HepG2 (cell line): ENCODE results near the gene FAM53B. TPM values are rescaled to one million over a fixed set of nuclear protein-coding genes. Genes with fewer than 3 reads are reported as not detected.

Source experiments
- ATAC-seq: fragments of 200-7000 bp; cut with Tn5 transposase; 3 replicates; pipeline ENCODE4 v1.9.1; 2020; ENCODE audit warnings: mild to moderate bottlenecking, moderate library complexity
- BruUV-seq: library from RNA; stranded (reverse); fragments of 400-500 nt; replicated peaks from 2 replicates; lab custom pipeline; 2021; lab: Mats Ljungman, UMichigan
- CTCF ChIA-PET: fragments of 300-600 bp; formaldehyde crosslinking; extraction: SDS; loops from one replicate; lab custom pipeline; 2021; ENCODE audit warnings: low total read pairs, inconsistent platforms, low intra/inter-chr PET ratio; lab: Yijun Ruan, JAX
- POLR2A ChIA-PET: fragments of 350-600 bp; sonication (Branson Sonifier 250); formaldehyde crosslinking; loops from one replicate; lab custom pipeline; 2020; ENCODE audit warnings: antibody characterized with exemption, inconsistent platforms; lab: Yijun Ruan, JAX
- DNase-seq: peaks from one replicate; pipeline ENCODE4 v3.0.0-alpha.2; 2015; ENCODE audit warnings: low spot score
- FAIRE-seq: peaks from 3 replicates; lab custom pipeline; 2011; peaks lifted over from hg19 to GRCh38; lab: Jason Lieb, UNC
- H2AFZ ChIP-seq: one replicate; pipeline ENCODE4 v1.6.1; 2011; ENCODE audit warnings: low read length, inconsistent platforms
- H3K27ac ChIP-seq: fragments of 300-600 bp; 3 replicates; pipeline ENCODE4 v1.8.0; 2011; ENCODE audit warnings: mixed run types, mild to moderate bottlenecking, mixed read lengths, low read length, inconsistent platforms; ENCODE audit not compliant: insufficient read depth; ENCODE audit errors: extremely low read length
- H3K27me3 ChIP-seq, 2 experiments: fragments of 200-600 bp in 1 of 2; 2 replicates in 1 of 2; 3 replicates in 1 of 2; pipeline versions ENCODE4 v1.6.0 to v1.8.0; 2011; ENCODE audit warnings: low read length in 2 of 2, mild to moderate bottlenecking in 2 of 2, moderate library complexity in 2 of 2, inconsistent platforms in 1 of 2; ENCODE audit not compliant: insufficient read depth in 2 of 2, control insufficient read depth in 1 of 2
- H3K36me3 ChIP-seq, 2 experiments: fragments of 200-600 bp in 1 of 2; replicated peaks in 1 of 2; 2 replicates in 1 of 2; 3 replicates in 1 of 2; pipeline versions ENCODE4 v1.5.1 to v1.8.0; 2011; ENCODE audit warnings: low read length in 2 of 2, inconsistent platforms in 1 of 2; ENCODE audit not compliant: insufficient read depth in 2 of 2, control insufficient read depth in 1 of 2
- H3K4me1 ChIP-seq: 2 replicates; pipeline ENCODE4 v1.5.1; 2012; ENCODE audit warnings: low read length, inconsistent platforms; ENCODE audit not compliant: insufficient read depth
- H3K4me2 ChIP-seq: 2 replicates; pipeline ENCODE4 v1.6.0; 2011; ENCODE audit warnings: low read depth, low read length, inconsistent platforms
- H3K4me3 ChIP-seq, 3 experiments: fragments of 200-600 bp in 1 of 3; sonication (generic), shearing (Covaris generic) in 1 of 3; replicated peaks in 1 of 3; 2 replicates each; pipeline ENCODE4 v1.5.1; 2011 to 2016; ENCODE audit warnings: low read length in 3 of 3, inconsistent platforms in 2 of 3, low read depth in 2 of 3, mild to moderate bottlenecking in 2 of 3, control low read depth in 1 of 3, mixed read lengths in 1 of 3; ENCODE audit not compliant: insufficient read depth in 1 of 3
- H3K79me2 ChIP-seq: one replicate; pipeline ENCODE4 v1.6.1; 2011; ENCODE audit warnings: low read length, inconsistent platforms; ENCODE audit not compliant: insufficient read depth
- H3K9ac ChIP-seq: 2 replicates; pipeline ENCODE4 v1.6.0; 2011; ENCODE audit warnings: mild to moderate bottlenecking, low read depth, low read length, inconsistent platforms; ENCODE audit not compliant: insufficient read depth
- H3K9me3 ChIP-seq: 2 replicates; pipeline ENCODE4 v1.5.1; 2012; ENCODE audit warnings: mild to moderate bottlenecking, low read length
- H4K20me1 ChIP-seq: 2 replicates; pipeline ENCODE4 v1.6.0; 2011; ENCODE audit warnings: inconsistent platforms, mild to moderate bottlenecking, low read length, moderate library complexity; ENCODE audit not compliant: insufficient read depth
- ATM ChIP-seq: fragments of 450-650 bp; IDR thresholded peaks from 2 replicates; pipeline ENCODE4 v1.7.1; 2017; ENCODE audit warnings: mild to moderate bottlenecking, borderline replicate concordance
- HOXA3 ChIP-seq: sonication (generic); formaldehyde crosslinking; IDR thresholded peaks from 2 replicates; pipeline ENCODE4 v1.5.0; 2020; ENCODE audit warnings: missing genetic modification reagents
- KAT8 ChIP-seq: IDR thresholded peaks from 2 replicates; pipeline ENCODE4 v1.6.1; 2016; ENCODE audit warnings: missing genetic modification reagents, missing compliant biosample characterization
- MTA1 ChIP-seq: sonication (generic); formaldehyde crosslinking; IDR thresholded peaks from 2 replicates; pipeline ENCODE4 v1.4.0; 2020; ENCODE audit warnings: missing genetic modification reagents, mild to moderate bottlenecking, borderline replicate concordance
- SAFB2 ChIP-seq: sonication (generic); formaldehyde crosslinking; IDR thresholded peaks from 2 replicates; pipeline ENCODE4 v1.5.1; 2020; ENCODE audit warnings: missing genetic modification reagents, low read depth, mild to moderate bottlenecking, borderline replicate concordance
- SUZ12 ChIP-seq: fragments of 150-350 bp; IDR thresholded peaks from 2 replicates; pipeline ENCODE4 v1.6.1; 2014; ENCODE audit warnings: low read depth, low read length
- SYNCRIP ChIP-seq: fragments of 200-400 bp; formaldehyde crosslinking; IDR thresholded peaks from 2 replicates; pipeline ENCODE4 v1.6.1; 2018; ENCODE audit warnings: mild to moderate bottlenecking, low read depth, low read length; ENCODE audit not compliant: insufficient read depth
- TBL1XR1 ChIP-seq: fragments of 150-350 bp; IDR thresholded peaks from 2 replicates; pipeline ENCODE4 v1.6.1; 2014; ENCODE audit warnings: borderline replicate concordance, low read length; ENCODE audit not compliant: partially characterized antibody
- YEATS4 ChIP-seq: sonication (generic); formaldehyde crosslinking; IDR thresholded peaks from 2 replicates; pipeline ENCODE4 v1.4.0; 2020; ENCODE audit warnings: missing genetic modification reagents, borderline replicate concordance
- ZNF205 ChIP-seq: IDR thresholded peaks from 2 replicates; pipeline ENCODE4 v1.6.1; 2018; ENCODE audit warnings: missing biosample characterization, missing genetic modification reagents
- ZNF230 ChIP-seq: sonication (generic); formaldehyde crosslinking; IDR thresholded peaks from 2 replicates; pipeline ENCODE4 v1.4.0; 2020; ENCODE audit warnings: mild to moderate bottlenecking, missing genetic modification reagents
- ZNF274 ChIP-seq: sonication (generic); formaldehyde crosslinking; IDR thresholded peaks from 2 replicates; pipeline ENCODE4 v1.5.1; 2020; ENCODE audit warnings: mild to moderate bottlenecking, missing genetic modification reagents
- ZNF292 ChIP-seq: sonication (generic); formaldehyde crosslinking; IDR thresholded peaks from 2 replicates; pipeline ENCODE4 v1.8.1; 2022; ENCODE audit warnings: mild to moderate bottlenecking, low read depth, missing genetic modification reagents, borderline replicate concordance
- ZNF563 ChIP-seq: sonication (generic); formaldehyde crosslinking; IDR thresholded peaks from 2 replicates; pipeline ENCODE4 v1.8.0; 2022; ENCODE audit warnings: mild to moderate bottlenecking, moderate library complexity, missing genetic modification reagents
- ZNF605 ChIP-seq: sonication (generic); formaldehyde crosslinking; IDR thresholded peaks from 2 replicates; pipeline ENCODE4 v1.8.0; 2022; ENCODE audit warnings: mild to moderate bottlenecking, missing genetic modification reagents
- ZNF775 ChIP-seq: sonication (generic); formaldehyde crosslinking; IDR thresholded peaks from 2 replicates; pipeline ENCODE4 v1.4.0; 2020; ENCODE audit warnings: missing genetic modification reagents, mild to moderate bottlenecking, moderate library complexity, borderline replicate concordance
- ZSCAN30 ChIP-seq: sonication (generic); formaldehyde crosslinking; IDR thresholded peaks from 2 replicates; pipeline ENCODE4 v1.5.0; 2020; ENCODE audit warnings: mild to moderate bottlenecking, missing genetic modification reagents
- WGBS: methylation state at CpG from one replicate; pipeline ENCODE4 v1.1.6; 2017; ENCODE audit warnings: low lambda C conversion rate; 5-methylcytosine and 5-hydroxymethylcytosine counted together
- in situ Hi-C: cut with HindIII; loops from 2 replicates; pipeline ENCODE4 v1.10.0; 2017; ENCODE audit warnings: low pct_unique_long_range_greater_than_20kb; ENCODE audit not compliant: extremely low pct_ligation_motif_present
- intact Hi-C: fragments of 100-400 bp; cut with micrococcal nuclease; formaldehyde crosslinking; loops from one replicate; pipeline ENCODE4 v1.10.0; 2022; ENCODE audit not compliant: unreplicated experiment
- polyA plus RNA-seq, 8 experiments: library from polyadenylated mRNA; depleted of rRNA in 3 of 8; stranded (reverse) in 7 of 8; unstranded in 1 of 8; fragments of >200 nt; fragmentation: Illumina TruSeq in 4 of 8; extraction: Trizol in 4 of 8; gene quantifications; 2 replicates each; pipeline versions ENCODE4 v1.2.1 to v1.2.3, GENCODE V29; 2011 to 2016; ENCODE audit warnings: low read depth in 4 of 8, missing spikeins in 1 of 8, mixed read lengths in 1 of 8; ENCODE audit not compliant: insufficient read depth in 1 of 8
- total RNA-seq, 5 experiments: library from RNA; depleted of rRNA; stranded (reverse); fragments of >200 nt; fragmentation: Illumina TruSeq; extraction: Trizol; gene quantifications; 2 replicates each; pipeline ENCODE4 v1.2.3, GENCODE V29; 2016; ENCODE audit warnings: low read depth in 1 of 5
- TF ChIP-seq, protein P1 (sequence below): sonication (generic); formaldehyde crosslinking; IDR thresholded peaks from 2 replicates; pipeline ENCODE4 v1.5.0; 2020; ENCODE audit warnings: missing genetic modification reagents, mild to moderate bottlenecking, borderline replicate concordance
- TF ChIP-seq, protein P2 (sequence below): IDR thresholded peaks from 2 replicates; pipeline ENCODE4 v1.6.1; 2012; ENCODE audit warnings: inconsistent platforms
- TF ChIP-seq, protein P3 (sequence below): sonication (generic); formaldehyde crosslinking; IDR thresholded peaks from 2 replicates; pipeline ENCODE4 v1.4.0; 2020; ENCODE audit warnings: missing genetic modification reagents, borderline replicate concordance

The FAM53B gene
- total and polyA plus RNA-seq, 2 of the 13 experiments (the other 11 are each of a cell fraction or from before 2014, with no cell fraction given) = 6.4 to 19.3 TPM

DNA sequence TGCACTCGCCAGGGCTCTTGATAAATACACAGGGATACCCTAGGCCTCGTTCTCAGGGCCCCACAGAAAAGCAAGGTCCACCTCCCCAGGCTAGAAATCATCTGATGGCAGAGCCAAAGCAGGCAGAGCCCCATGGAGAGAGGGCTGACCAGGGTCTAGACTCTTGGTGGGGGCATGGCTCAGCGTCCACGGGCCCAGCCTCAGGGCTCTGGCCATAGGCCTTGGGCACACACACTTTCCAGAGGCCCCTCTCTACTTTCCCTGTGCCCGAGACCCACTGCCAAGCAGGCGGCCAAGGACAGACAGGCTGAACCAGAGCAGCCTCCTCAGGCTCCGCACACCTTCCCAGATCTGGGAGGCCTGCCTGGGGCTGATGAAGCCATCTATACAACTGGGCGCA lies 64.8 kb downstream of the FAM53B start (continued):
- TF ChIP-seq, protein P1, sequence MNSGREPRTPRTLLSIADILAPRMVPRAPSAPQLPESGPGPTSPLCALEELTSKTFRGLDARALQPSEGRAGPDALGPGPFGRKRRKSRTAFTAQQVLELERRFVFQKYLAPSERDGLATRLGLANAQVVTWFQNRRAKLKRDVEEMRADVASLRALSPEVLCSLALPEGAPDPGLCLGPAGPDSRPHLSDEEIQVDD = no peak
- TF ChIP-seq ZNF605 (CRISPR knock-in tag) (no peak), HOXA3 (CRISPR knock-in tag) (no peak), TBL1XR1 (no peak)
- TF ChIP-seq, all 625 proteins: peak for 0

DNA sequence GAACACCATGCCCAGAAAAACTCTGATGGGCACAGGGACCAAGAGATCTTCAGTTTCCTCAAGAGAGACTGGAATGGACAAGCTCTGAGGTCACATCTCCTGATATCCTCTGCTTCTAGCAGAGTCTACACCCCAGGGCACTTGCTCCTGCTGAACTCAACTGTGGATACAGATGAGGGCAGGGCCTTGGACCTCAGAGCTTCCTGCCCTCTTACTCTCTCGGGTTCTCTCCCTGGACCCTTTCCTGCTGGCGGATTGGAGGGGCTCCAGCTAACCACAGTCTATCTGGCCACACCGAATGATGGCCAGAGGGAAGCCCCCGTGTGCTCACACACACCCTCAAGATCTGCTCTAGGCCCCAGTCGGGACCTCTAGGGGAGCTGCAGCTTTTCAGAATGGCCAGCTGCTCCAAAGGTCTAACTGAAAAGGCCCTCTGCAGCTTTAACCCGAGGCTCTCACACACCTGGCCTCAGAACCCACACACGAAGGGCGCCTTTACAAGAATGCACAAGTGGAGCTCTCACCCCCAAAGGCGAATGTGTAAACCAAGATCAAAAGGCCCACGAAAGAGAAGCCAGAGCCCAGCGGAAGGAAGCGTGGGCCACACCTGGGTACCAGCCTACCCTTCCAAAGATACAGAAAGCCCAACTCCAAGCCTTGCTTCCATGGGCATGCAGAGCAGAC lies 65.5 kb downstream of the FAM53B start:
- peaks cover 5% of the 10 kb centered on the region; the same call in 1 of the 2 replicates for H4K20me1 ChIP-seq
- no peak for FAIRE-seq
- no peak overlapping the region for H3K4me2 ChIP-seq
- CTCF ChIA-PET = no interaction called here
- no peak overlapping the region for H2AFZ ChIP-seq
- in situ Hi-C loops = no loop called here
- POLR2A ChIA-PET = no interaction called here
- WGBS = 98% methylated on average over 7 of the region's 12 CpGs
- peaks cover 14% of the 10 kb centered on the region for H3K4me1 ChIP-seq
- DNase-seq = no peak
- H3K36me3 ChIP-seq = peaks cover 26 to 63% of the 10 kb centered on the region in 2 experiments
- intact Hi-C loops = no loop called here
- no peak overlapping the region for H3K4me3 ChIP-seq
- no peak for ATAC-seq
- H3K79me2 ChIP-seq = peaks cover 2% of the 10 kb centered on the region
- no TSS peak for BruUV-seq
- no peak overlapping the region for H3K9ac ChIP-seq
- no peak overlapping the region for H3K27ac ChIP-seq
- H3K27me3 ChIP-seq = no peaks in the 10 kb centered on the region
- H3K9me3 ChIP-seq = no peaks in the 10 kb centered on the region
- no peak for TF ChIP-seq SUZ12
- no peak for TF ChIP-seq ATM
- no peak for TF ChIP-seq ZNF563 (CRISPR knock-in tag)
- TF ChIP-seq, protein P2, sequence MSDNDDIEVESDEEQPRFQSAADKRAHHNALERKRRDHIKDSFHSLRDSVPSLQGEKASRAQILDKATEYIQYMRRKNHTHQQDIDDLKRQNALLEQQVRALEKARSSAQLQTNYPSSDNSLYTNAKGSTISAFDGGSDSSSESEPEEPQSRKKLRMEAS = no peak
- no peak for TF ChIP-seq SYNCRIP
- TF ChIP-seq ZNF775 (CRISPR knock-in tag) = no peak
- TF ChIP-seq ZNF292 = no peak
- TF ChIP-seq, protein P3, sequence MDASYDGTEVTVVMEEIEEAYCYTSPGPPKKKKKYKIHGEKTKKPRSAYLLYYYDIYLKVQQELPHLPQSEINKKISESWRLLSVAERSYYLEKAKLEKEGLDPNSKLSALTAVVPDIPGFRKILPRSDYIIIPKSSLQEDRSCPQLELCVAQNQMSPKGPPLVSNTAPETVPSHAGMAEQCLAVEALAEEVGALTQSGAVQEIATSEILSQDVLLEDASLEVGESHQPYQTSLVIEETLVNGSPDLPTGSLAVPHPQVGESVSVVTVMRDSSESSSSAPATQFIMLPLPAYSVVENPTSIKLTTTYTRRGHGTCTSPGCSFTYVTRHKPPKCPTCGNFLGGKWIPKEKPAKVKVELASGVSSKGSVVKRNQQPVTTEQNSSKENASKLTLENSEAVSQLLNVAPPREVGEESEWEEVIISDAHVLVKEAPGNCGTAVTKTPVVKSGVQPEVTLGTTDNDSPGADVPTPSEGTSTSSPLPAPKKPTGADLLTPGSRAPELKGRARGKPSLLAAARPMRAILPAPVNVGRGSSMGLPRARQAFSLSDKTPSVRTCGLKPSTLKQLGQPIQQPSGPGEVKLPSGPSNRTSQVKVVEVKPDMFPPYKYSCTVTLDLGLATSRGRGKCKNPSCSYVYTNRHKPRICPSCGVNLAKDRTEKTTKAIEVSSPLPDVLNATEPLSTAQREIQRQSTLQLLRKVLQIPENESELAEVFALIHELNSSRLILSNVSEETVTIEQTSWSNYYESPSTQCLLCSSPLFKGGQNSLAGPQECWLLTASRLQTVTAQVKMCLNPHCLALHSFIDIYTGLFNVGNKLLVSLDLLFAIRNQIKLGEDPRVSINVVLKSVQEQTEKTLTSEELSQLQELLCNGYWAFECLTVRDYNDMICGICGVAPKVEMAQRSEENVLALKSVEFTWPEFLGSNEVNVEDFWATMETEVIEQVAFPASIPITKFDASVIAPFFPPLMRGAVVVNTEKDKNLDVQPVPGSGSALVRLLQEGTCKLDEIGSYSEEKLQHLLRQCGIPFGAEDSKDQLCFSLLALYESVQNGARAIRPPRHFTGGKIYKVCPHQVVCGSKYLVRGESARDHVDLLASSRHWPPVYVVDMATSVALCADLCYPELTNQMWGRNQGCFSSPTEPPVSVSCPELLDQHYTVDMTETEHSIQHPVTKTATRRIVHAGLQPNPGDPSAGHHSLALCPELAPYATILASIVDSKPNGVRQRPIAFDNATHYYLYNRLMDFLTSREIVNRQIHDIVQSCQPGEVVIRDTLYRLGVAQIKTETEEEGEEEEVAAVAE = no peak
- TF ChIP-seq YEATS4 (CRISPR knock-in tag) = no peak
- TF ChIP-seq ZNF274 (CRISPR knock-in tag) = no peak
- no peak for TF ChIP-seq KAT8
- TF ChIP-seq MTA1 (CRISPR knock-in tag) = no peak
- TF ChIP-seq ZNF230 (CRISPR knock-in tag) = no peak
- TF ChIP-seq ZNF205 (CRISPR knock-in tag) = no peak
- TF ChIP-seq SAFB2 = no peak
- TF ChIP-seq ZSCAN30 (CRISPR knock-in tag) = no peak
